Transverse colon (tissue), 4 donors: ENCODE data around the gene PCGF2.

Source experiments
- EP300 ChIP-seq: sonication (generic); formaldehyde crosslinking; IDR thresholded peaks from one replicate; pipeline ENCODE4 v1.6.1; 2017; ENCODE audit warnings: antibody characterized with exemption, low read depth
- POLR2A ChIP-seq: fragments of 450-650 bp; IDR thresholded peaks from one replicate; pipeline ENCODE4 v1.6.1; 2016; ENCODE audit warnings: antibody characterized with exemption, mild to moderate bottlenecking, moderate library complexity
- POLR2AphosphoS5 ChIP-seq, 3 donors: sonication (generic); formaldehyde crosslinking; IDR thresholded peaks; one replicate each; pipeline ENCODE4 v1.6.1; 2016; ENCODE audit warnings: antibody characterized with exemption in 3 of 3
- TF ChIP-seq, protein P1 (sequence below), 5 experiments: fragments of 200-600 bp in 3 of 5; fragments of 450-650 bp in 2 of 5; sonication (generic) in 3 of 5; IDR thresholded peaks; 1 replicate in 2 of 5; 2 replicates in 3 of 5; pipeline ENCODE4 v1.5.1; 2016 to 2017; ENCODE audit warnings: antibody characterized with exemption in 5 of 5, inconsistent platforms in 3 of 5, mild to moderate bottlenecking in 2 of 5, moderate library complexity in 1 of 5

DNA sequence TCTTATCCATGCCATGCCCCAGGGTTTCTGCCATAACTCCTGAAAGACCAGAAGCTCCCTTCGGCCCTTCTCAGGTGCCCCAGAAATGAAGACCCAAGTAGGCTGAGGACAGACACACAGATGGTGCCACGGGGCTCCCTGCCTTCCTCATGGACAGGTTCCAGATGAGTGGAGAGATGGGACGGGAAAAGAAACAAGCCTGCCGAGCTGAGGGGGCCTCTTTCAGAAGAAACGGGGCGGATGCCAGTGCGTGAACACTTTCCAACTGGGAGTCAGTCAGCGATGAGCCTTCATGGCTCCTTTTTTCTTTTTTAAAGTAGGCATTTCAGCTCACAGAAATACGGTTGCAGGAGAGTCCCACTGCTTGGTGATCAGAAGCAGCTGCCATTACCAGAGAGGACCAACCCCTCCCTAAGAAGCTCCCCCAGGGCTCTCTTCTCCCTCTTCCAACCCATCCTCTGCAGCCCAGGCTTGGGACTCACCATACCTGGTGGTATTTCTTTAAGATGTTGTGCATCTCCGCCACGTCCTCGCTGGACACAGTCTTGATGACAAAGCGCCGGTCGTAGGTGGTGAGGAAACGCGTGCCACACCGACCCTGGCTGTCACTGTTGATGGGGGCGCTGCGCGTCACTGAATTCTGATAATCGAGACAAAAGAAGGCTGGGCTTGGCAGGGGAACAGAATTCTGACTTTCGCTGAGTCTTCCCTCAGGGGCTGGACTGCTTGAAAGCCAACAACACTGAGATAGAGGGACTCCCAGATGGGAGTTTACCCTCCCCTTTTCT lies 32.0 kb upstream of the PCGF2 start:
- TF ChIP-seq, protein P1, sequence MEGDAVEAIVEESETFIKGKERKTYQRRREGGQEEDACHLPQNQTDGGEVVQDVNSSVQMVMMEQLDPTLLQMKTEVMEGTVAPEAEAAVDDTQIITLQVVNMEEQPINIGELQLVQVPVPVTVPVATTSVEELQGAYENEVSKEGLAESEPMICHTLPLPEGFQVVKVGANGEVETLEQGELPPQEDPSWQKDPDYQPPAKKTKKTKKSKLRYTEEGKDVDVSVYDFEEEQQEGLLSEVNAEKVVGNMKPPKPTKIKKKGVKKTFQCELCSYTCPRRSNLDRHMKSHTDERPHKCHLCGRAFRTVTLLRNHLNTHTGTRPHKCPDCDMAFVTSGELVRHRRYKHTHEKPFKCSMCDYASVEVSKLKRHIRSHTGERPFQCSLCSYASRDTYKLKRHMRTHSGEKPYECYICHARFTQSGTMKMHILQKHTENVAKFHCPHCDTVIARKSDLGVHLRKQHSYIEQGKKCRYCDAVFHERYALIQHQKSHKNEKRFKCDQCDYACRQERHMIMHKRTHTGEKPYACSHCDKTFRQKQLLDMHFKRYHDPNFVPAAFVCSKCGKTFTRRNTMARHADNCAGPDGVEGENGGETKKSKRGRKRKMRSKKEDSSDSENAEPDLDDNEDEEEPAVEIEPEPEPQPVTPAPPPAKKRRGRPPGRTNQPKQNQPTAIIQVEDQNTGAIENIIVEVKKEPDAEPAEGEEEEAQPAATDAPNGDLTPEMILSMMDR (IDR thresholded peaks at IDR 0.05): no peak
- TF ChIP-seq EP300 (no peak), POLR2AphosphoS5 (IDR thresholded peaks at IDR 0.05) (no peak), POLR2A (no peak)
